NCI-H1694 (cell line): ENCODE data around the gene ZNF613.
"Not testable (repeated sequence)": the region's sequence is repeated elsewhere in the genome, so short reads cannot be mapped to it uniquely, and the experiment has no call there.

Source experiments
- DNase-seq: peaks from one replicate; lab custom pipeline; 2025; lab: John Stamatoyannopoulos, UW

The ZNF613 gene

GRCh38 chr19:51926784-51927741 lies at the start of gene ZNF613:
Gene ZNF613 (plus strand): TSS chr19:51927472. CDS start chr19:51936221, 8,749 bp downstream.
- peak; percentile 73 for DNase-seq

GRCh38 chr19:51882518-51882917 lies 44.8 kb upstream of the ZNF613 start:
- no peak for DNase-seq

GRCh38 chr19:51884713-51885112 lies 42.6 kb upstream of the ZNF613 start:
- no peak for DNase-seq

- no peak for DNase-seq
Observed at GRCh38 chr19:51887522-51888498, 39.5 kb upstream of the ZNF613 start, which contains the start of gene ZNF577. Gene ZNF577 (minus strand): TSS chr19:51887951. CDS start chr19:51880382, 7,569 bp downstream.

GRCh38 chr19:51889934-51890333 lies 37.3 kb upstream of the ZNF613 start:
- DNase-seq, result no peak

- DNase-seq, result no peak
Observed at GRCh38 chr19:51891193-51891747, 36.0 kb upstream of the ZNF613 start.

GRCh38 chr19:51901860-51902259 lies 25.4 kb upstream of the ZNF613 start:
- no peak for DNase-seq

GRCh38 chr19:51903192-51903591 lies 24.1 kb upstream of the ZNF613 start:
- no peak for DNase-seq

- peak; percentile 39 for DNase-seq
Observed at GRCh38 chr19:51904331-51905165, 22.7 kb upstream of the ZNF613 start, which contains the start of gene ZNF649. Gene ZNF649 (minus strand): TSS chr19:51905017. CDS start chr19:51900107, 4,910 bp downstream.

- no peak for DNase-seq
Observed at GRCh38 chr19:51905206-51905605, 22.1 kb upstream of the ZNF613 start.

GRCh38 chr19:51905639-51906038 lies 21.6 kb upstream of the ZNF613 start:
- DNase-seq, result not testable (repeated sequence)

GRCh38 chr19:51906108-51906507 lies 21.2 kb upstream of the ZNF613 start:
- not testable (repeated sequence) for DNase-seq

- not testable (repeated sequence) for DNase-seq
Observed at GRCh38 chr19:51907981-51908380, 19.3 kb upstream of the ZNF613 start.

- no peak for DNase-seq
Observed at GRCh38 chr19:51915324-51915867, 11.9 kb upstream of the ZNF613 start.

GRCh38 chr19:51916167-51916566 lies 11.1 kb upstream of the ZNF613 start:
- DNase-seq, result no peak

- no peak for DNase-seq
Observed at GRCh38 chr19:51919606-51920005, 7.7 kb upstream of the ZNF613 start.

GRCh38 chr19:51921949-51922348 lies 5.3 kb upstream of the ZNF613 start:
- no peak for DNase-seq

- DNase-seq, result no peak
Observed at GRCh38 chr19:51926426-51926783, 867 bp upstream of the ZNF613 start.

GRCh38 chr19:51927859-51928258 lies 587 bp downstream of the ZNF613 start:
- DNase-seq, result no peak

- no peak for DNase-seq
Observed at GRCh38 chr19:51931921-51932320, 4.6 kb downstream of the ZNF613 start.

- DNase-seq, result no peak
Observed at GRCh38 chr19:51938936-51939335, 11.7 kb downstream of the ZNF613 start.
